GM12874 (cell line): ENCODE data around the gene UBE2QL1.

Source experiments
- TF ChIP-seq, protein P1 (sequence below): IDR thresholded peaks from 2 replicates; pipeline ENCODE4 v1.5.1; 2011; ENCODE audit warnings: low read depth, mild to moderate bottlenecking, control low read depth, low read length, moderate library complexity; ENCODE audit not compliant: insufficient read depth

The UBE2QL1 gene

DNA sequence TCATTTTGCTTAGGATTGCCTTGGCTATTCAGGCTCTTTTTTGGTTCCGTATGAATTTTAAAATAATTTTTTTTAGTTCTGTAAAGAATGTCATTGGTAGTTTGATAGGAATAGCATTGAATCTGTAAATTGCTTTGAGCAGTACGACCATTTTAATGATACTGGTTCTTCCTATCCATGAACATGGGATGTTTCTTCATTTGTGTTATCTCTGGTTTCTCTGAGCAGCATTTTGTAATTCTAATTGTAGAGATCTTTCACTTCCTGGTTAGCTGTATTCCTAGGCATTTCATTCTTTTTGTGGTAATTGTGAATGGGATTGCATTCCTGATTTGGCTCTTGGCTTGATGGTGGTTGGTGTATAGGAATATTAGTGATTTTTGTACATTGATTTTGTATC is 6.3 kb upstream of the UBE2QL1 start:
- TF ChIP-seq, protein P1, sequence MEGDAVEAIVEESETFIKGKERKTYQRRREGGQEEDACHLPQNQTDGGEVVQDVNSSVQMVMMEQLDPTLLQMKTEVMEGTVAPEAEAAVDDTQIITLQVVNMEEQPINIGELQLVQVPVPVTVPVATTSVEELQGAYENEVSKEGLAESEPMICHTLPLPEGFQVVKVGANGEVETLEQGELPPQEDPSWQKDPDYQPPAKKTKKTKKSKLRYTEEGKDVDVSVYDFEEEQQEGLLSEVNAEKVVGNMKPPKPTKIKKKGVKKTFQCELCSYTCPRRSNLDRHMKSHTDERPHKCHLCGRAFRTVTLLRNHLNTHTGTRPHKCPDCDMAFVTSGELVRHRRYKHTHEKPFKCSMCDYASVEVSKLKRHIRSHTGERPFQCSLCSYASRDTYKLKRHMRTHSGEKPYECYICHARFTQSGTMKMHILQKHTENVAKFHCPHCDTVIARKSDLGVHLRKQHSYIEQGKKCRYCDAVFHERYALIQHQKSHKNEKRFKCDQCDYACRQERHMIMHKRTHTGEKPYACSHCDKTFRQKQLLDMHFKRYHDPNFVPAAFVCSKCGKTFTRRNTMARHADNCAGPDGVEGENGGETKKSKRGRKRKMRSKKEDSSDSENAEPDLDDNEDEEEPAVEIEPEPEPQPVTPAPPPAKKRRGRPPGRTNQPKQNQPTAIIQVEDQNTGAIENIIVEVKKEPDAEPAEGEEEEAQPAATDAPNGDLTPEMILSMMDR, result no peak

DNA sequence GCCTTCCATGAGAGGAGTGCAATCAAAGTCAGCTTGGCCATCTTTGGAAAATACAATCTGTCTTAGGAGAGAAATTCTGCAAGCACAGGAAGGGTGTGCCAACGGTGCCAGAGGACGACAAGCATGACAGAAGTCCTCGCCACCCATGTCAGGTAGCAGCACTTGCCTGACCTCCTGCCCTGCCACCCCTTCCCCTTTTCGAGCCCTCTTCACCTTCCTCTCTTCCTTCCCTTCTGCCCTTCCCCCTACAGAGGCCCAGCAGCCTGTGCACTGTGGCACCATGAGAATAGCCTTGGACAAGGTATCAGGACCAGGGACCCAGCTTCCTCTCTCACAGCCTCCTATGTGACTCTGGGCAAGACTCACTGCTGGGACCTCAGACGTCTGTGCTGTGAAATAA is 5.3 kb upstream of the UBE2QL1 start:
- TF ChIP-seq, protein P1, result no peak

DNA sequence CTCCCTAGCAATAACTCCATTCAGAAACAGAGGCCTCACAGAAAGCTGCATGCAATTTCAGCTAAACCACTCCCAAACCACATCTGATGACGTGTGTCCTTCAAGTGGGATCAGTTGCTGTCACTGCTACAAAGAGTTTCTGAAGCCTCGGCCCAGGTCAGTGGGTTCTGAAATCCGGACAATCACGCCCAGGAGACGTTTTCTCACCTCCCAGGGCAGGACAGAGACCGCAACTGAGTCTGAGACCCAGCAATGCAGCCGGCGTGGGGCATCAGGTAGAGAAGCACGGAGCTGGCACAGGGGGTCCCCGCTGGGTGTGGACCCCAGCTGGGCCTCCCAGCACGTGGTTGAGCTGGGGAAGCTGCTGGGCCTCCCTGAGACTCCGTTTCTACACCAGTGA is 2.6 kb upstream of the UBE2QL1 start:
- TF ChIP-seq, protein P1, result no peak

DNA sequence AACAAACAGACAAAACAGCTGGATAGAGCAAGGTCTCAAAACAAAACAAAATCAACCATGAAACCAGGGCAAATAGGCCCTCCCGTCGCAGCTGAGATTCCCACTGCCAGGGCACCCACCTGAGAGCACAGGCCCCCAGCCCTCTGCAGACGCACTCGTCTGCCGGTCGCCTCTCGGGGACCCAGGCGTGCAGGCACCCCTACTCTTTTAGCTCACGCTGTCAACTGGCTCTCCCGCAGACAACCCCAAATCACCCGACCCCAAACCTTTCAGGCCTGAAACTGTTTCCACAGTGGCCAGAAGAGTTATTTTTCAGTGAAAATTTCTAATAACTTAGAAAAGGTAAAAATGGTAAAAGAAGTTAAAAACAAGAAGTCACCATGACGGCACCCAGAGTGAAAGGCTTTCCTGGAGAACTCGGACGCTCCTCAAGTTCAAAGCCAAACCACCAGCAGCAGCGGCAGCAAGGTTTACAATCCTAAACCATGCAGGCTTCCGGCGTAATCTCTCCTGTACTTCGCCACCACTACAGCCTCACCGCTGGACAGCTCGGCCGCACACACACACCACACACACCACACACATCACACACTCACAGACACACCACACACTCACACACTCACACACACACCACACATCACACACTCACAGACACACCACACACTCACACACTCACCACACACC is 1.9 kb upstream of the UBE2QL1 start:
- TF ChIP-seq, protein P1, result no peak

DNA sequence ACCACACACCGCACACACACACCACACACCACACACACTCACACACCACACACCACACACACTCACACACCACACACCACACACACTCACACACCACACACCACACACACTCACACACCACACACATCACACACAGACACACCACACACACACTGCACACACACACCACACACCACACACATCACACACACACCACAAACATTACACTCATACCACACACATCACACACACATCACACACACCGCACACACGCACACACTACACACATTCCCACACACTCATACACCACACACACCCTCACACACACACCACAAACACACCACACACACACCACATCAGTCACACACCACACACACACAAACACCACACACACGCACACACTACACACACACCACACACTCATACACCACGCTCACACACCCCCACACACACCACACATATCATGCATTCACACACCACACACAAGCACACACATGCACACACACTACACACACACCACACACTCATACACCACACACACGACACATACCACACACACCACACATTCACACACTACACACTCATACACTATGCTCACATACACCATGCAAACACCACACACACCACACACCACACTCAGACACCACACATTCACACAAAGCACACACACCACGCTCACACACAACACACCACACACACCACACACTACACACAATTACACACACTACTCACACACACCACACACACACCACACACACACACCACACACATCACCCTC is 1.1 kb upstream of the UBE2QL1 start:
- TF ChIP-seq, protein P1, result no peak

DNA sequence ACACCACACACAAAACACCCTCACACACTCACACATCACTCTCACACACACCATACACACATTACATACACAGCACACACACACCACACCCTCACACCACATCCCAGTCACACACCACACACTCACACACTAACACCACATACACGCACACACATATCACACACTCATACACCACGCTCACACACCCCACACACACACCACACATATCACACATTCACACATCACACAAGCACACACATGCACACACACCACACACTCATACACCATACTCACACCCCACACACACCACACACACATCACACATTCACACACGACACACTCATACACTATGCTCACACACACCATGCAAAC is 543 bp upstream of the UBE2QL1 start:
- TF ChIP-seq, protein P1, result no peak

DNA sequence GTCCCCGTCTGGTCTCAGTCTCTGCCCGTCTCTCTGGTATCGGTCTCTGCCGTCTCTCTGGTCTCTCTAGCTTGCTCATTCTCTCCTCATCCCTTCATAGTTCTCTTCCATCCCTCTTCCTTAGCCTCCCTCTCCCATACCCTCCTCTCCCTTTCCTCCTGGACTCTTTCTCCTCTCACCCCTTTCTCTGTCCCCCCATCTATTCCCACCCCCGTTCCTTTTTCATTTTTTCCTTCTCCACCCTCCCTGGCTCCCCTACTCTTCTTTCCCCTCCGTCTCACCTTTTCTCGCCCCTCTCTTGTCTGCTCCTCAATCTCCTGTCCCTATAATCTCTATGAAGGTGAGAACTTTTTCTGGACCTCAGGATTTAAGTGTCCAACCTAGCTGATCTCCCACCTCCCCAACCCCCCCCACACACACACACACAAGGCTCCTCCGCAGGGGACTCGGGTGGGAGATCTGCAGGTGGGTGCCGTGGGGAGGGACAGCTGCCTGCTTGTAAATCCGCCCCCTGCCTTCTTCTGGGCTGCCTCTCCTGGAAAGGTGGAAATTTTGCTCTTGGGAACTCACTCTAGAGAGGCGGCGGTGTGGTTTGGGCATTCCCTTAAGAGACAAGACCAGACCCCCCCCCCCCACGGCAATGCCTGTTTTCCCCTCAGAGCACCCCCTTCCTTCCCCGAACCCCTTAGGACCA is 953 bp downstream of the UBE2QL1 start:
- TF ChIP-seq, protein P1, result no peak
